Stimulated activated CD4-positive, alpha-beta T cell treated with anti-CD3 and anti-CD28 coated beads, TNF-alpha, amount 100 ng/mL, for 1 hour (primary cell): Measurements from ENCODE around the gene VWC2L.

Experiments used
- DNase-seq, 3 donors: peaks; one replicate each; pipeline ENCODE4 v3.0.0-alpha.2; 2020; ENCODE audit warnings: low read depth in 3 of 3, low spot score in 1 of 3

VWC2L gene

GRCh38 chr2:214533541-214533940 is 122.7 kb downstream of the VWC2L start:
- no peak for DNase-seq

- no peak for DNase-seq
Measured at GRCh38 chr2:214536625-214537024, 125.8 kb downstream of the VWC2L start.

- DNase-seq: no peak
Measured at GRCh38 chr2:214537929-214538328, 127.1 kb downstream of the VWC2L start.

- no peak for DNase-seq
Measured at GRCh38 chr2:214542295-214542694, 131.4 kb downstream of the VWC2L start.

GRCh38 chr2:214542866-214543265 is 132.0 kb downstream of the VWC2L start:
- no peak for DNase-seq

- DNase-seq: no peak
Measured at GRCh38 chr2:214543386-214543955, 132.6 kb downstream of the VWC2L start.

- DNase-seq: no peak
Measured at GRCh38 chr2:214545898-214546542, 135.2 kb downstream of the VWC2L start.

GRCh38 chr2:214547931-214548330 is 137.1 kb downstream of the VWC2L start:
- DNase-seq: no peak

GRCh38 chr2:214549946-214550345 is 139.1 kb downstream of the VWC2L start:
- no peak for DNase-seq

GRCh38 chr2:214550786-214551185 is 139.9 kb downstream of the VWC2L start:
- no peak for DNase-seq

- no peak for DNase-seq
Measured at GRCh38 chr2:214557884-214558283, 147.0 kb downstream of the VWC2L start.

- no peak for DNase-seq
Measured at GRCh38 chr2:214558341-214558740, 147.5 kb downstream of the VWC2L start.

GRCh38 chr2:214560176-214560575 is 149.3 kb downstream of the VWC2L start:
- DNase-seq: no peak

- DNase-seq: no peak
Measured at GRCh38 chr2:214560618-214561190, 149.8 kb downstream of the VWC2L start.

GRCh38 chr2:214565246-214565645 is 154.4 kb downstream of the VWC2L start:
- no peak for DNase-seq

- no peak for DNase-seq
Measured at GRCh38 chr2:214566457-214566856, 155.6 kb downstream of the VWC2L start.

- DNase-seq: no peak
Measured at GRCh38 chr2:214569419-214570035, 158.7 kb downstream of the VWC2L start.

- DNase-seq: no peak
Measured at GRCh38 chr2:214574084-214574781, 163.4 kb downstream of the VWC2L start.

- DNase-seq: no peak
Measured at GRCh38 chr2:214575030-214575429, 164.2 kb downstream of the VWC2L start.

- DNase-seq: no peak
Measured at GRCh38 chr2:214575465-214575864, 164.6 kb downstream of the VWC2L start.

- DNase-seq: no peak
Measured at GRCh38 chr2:214577769-214578168, 166.9 kb downstream of the VWC2L start.

GRCh38 chr2:214578442-214578841 is 167.6 kb downstream of the VWC2L start:
- no peak for DNase-seq
